K562 (cell line): ENCODE measurements around the gene TBX6. TPM values are rescaled to one million over a fixed set of nuclear protein-coding genes. Genes with fewer than 3 reads are reported as not detected.

Experiments
- BHLHE40 ChIP-seq: IDR thresholded peaks from 2 replicates; pipeline ENCODE4 v1.6.1; 2011; ENCODE audit warnings: low read length, improper control_type of control experiment
- BMI1 ChIP-seq: fragments of 150-350 bp; IDR thresholded peaks from 2 replicates; pipeline ENCODE4 v1.6.1; 2014; ENCODE audit warnings: low read length
- CBX2 ChIP-seq: fragments of 200-600 bp; sonication (generic); IDR thresholded peaks from one replicate; pipeline ENCODE4 v1.6.1; 2012; ENCODE audit warnings: mild to moderate bottlenecking, low read length, inconsistent platforms; ENCODE audit not compliant: insufficient read depth, poor library complexity, severe bottlenecking
- CREM ChIP-seq: IDR thresholded peaks from 2 replicates; pipeline ENCODE4 v1.6.1; 2014; ENCODE audit warnings: antibody characterized with exemption, low read depth
- CTBP1 ChIP-seq: fragments of 450-650 bp; IDR thresholded peaks from 2 replicates; pipeline ENCODE4 v1.6.1; 2016; ENCODE audit warnings: borderline replicate concordance
- CXXC5 ChIP-seq: fragments of 250-450 bp; sonication (Bioruptor Pico); IDR thresholded peaks from 2 replicates; pipeline ENCODE4 v1.8.0; 2022; ENCODE audit warnings: inconsistent platforms, mild to moderate bottlenecking, moderate library complexity
- DMBX1 ChIP-seq: fragments of 250-450 bp; sonication (Bioruptor Pico); IDR thresholded peaks from 2 replicates; pipeline ENCODE4 v1.8.0; 2022; ENCODE audit warnings: inconsistent platforms, mild to moderate bottlenecking, moderate library complexity, borderline replicate concordance
- FIP1L1 ChIP-seq: fragments of 200-400 bp; formaldehyde crosslinking; IDR thresholded peaks from 2 replicates; pipeline ENCODE4 v1.6.1; 2018; ENCODE audit warnings: mild to moderate bottlenecking, low read depth, low read length; ENCODE audit not compliant: poor library complexity, severe bottlenecking
- LCOR ChIP-seq: sonication (generic); formaldehyde crosslinking; IDR thresholded peaks from 2 replicates; pipeline ENCODE4 v1.8.0; 2022; ENCODE audit warnings: mild to moderate bottlenecking, missing genetic modification reagents
- MCM7 ChIP-seq, 2 experiments: fragments of 450-650 bp; IDR thresholded peaks; 2 replicates each; pipeline ENCODE4 v1.6.1; 2016 to 2018
- MED1 ChIP-seq: sonication (generic); formaldehyde crosslinking; IDR thresholded peaks from 2 replicates; pipeline ENCODE4 v1.8.1; 2023; ENCODE audit warnings: missing genetic modification reagents, borderline replicate concordance
- NR2C1 ChIP-seq, 2 experiments: fragments of 450-650 bp; IDR thresholded peaks; 2 replicates each; pipeline ENCODE4 v1.6.1; 2017; ENCODE audit warnings: mild to moderate bottlenecking in 2 of 2, antibody characterized with exemption in 1 of 2, inconsistent platforms in 1 of 2, missing compliant biosample characterization in 1 of 2, missing genetic modification characterization in 1 of 2
- PML ChIP-seq: IDR thresholded peaks from 2 replicates; pipeline ENCODE4 v1.6.1; 2012; ENCODE audit warnings: low read length, inconsistent platforms
- SIX5 ChIP-seq, 2 experiments: IDR thresholded peaks; 2 replicates each; pipeline ENCODE4 v1.6.1; 2011; ENCODE audit warnings: low read length in 2 of 2, borderline replicate concordance in 1 of 2, low read depth in 1 of 2, mild to moderate bottlenecking in 1 of 2, moderate library complexity in 1 of 2; ENCODE audit not compliant: insufficient read depth in 1 of 2
- SMAD2 ChIP-seq: fragments of 150-350 bp; IDR thresholded peaks from 2 replicates; pipeline ENCODE4 v1.6.1; 2014; ENCODE audit warnings: low read depth, mild to moderate bottlenecking, low read length
- SMAD3 ChIP-seq: fragments of 450-650 bp; formaldehyde crosslinking; conservative IDR thresholded peaks from 2 replicates; pipeline ENCODE4 v1.4.0; 2020; ENCODE audit warnings: mild to moderate bottlenecking
- SMARCE1 ChIP-seq: fragments of 450-650 bp; IDR thresholded peaks from 2 replicates; pipeline ENCODE4 v1.7.1; 2016; ENCODE audit warnings: mild to moderate bottlenecking
- SUPT5H ChIP-seq: fragments of 450-650 bp; IDR thresholded peaks from 2 replicates; pipeline ENCODE4 v1.6.1; 2016
- ZC3H11A ChIP-seq: IDR thresholded peaks from 2 replicates; pipeline ENCODE4 v1.6.1; 2012; ENCODE audit warnings: low read depth, low read length, improper control_type of control experiment
- ZFP36 ChIP-seq: fragments of 150-350 bp; IDR thresholded peaks from 2 replicates; pipeline ENCODE4 v1.6.1; 2018; ENCODE audit warnings: low read length, low read depth; ENCODE audit not compliant: partially characterized antibody
- polyA plus RNA-seq, 8 experiments: library from polyadenylated mRNA; depleted of rRNA in 4 of 8; stranded (reverse) in 5 of 8; unstranded in 3 of 8; fragments of >200 nt; fragmentation: Nextera tagmentation in 2 of 8; fragmentation: Illumina TruSeq in 1 of 8; extraction: Ambion mirVana in 2 of 8; extraction: Trizol in 1 of 8; gene quantifications; 2 replicates each; pipeline versions ENCODE4 v1.2.1 to v1.2.3, GENCODE V29; 2011 to 2014; ENCODE audit warnings: inconsistent platforms in 1 of 8, missing spikeins in 1 of 8
- total RNA-seq, 7 experiments: library from RNA; depleted of rRNA in 6 of 7; stranded (reverse); fragments of >200 nt in 6 of 7; fragmentation: Illumina TruSeq in 2 of 7; extraction: Trizol in 2 of 7; gene quantifications; 2 replicates each; pipeline versions ENCODE4 v1.2.1 to v1.2.3, GENCODE V29; 2011 to 2021; ENCODE audit warnings: low replicate concordance in 1 of 7
- TF ChIP-seq, protein P1 (sequence below): fragments of 450-650 bp; IDR thresholded peaks from 2 replicates; pipeline ENCODE4 v1.6.1; 2017; ENCODE audit warnings: mild to moderate bottlenecking, moderate library complexity
- TF ChIP-seq, protein P2 (sequence below): fragments of 450-650 bp; IDR thresholded peaks from one replicate; pipeline ENCODE4 v1.6.1; 2018; ENCODE audit warnings: mild to moderate bottlenecking, moderate library complexity; ENCODE audit not compliant: partially characterized antibody
- TF ChIP-seq, protein P3 (sequence below): fragments of 200-800 bp; sonication (Bioruptor generic); IDR thresholded peaks from 2 replicates; pipeline ENCODE4 v1.6.1; 2017; ENCODE audit warnings: missing genetic modification characterization, missing compliant biosample characterization

The TBX6 gene
- total and polyA plus RNA-seq, 9 of the 15 experiments (the other 6 are each of a cell fraction or from before 2014, with no cell fraction given): 0.07 to 0.58 (median 0.11) TPM; not detected in 2

DNA sequence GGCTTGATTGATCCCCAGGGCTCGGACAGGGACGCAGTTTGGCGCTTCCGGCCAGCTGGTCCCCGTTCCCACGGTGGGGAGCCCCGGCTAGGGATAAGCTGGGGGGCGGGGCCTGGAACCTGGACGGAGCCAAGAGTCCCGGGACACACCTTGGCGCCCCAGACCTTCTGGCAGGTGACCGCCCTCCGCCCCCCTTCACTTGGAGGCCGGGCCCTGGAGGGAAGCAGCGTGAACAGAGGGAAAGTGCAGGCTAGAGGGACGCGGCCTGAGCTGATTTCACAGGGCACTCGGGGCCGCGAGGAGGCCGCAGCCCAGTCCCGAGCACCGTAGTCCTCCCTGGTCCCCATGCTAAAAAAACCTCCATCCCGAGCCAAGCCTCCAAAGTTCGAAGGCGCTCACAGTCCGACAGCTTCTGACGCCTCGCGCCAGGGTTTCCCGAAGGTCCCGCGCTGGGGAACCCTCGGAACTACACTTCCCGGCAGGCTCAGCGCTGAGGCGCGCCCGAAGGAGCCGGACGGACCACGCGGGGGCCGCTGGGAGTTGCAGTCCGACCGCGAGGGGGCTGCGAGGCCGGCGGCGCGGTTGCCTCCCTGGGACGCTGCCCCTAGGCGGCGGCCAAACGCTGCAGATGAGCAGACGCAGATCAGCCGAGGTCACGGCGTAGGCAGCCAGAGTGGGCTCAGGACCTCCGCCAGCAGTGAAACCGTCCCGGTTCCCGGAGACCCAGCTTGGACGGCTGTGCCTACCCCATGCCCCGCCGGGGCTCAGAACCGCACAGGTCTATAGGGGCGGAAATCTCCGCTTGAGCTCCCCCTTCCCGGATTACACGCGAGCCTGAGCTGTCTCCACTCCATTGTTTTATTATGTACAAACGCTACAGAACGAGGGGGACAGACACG lies at the start of gene TBX6 (continued):
- TF ChIP-seq, protein P1, sequence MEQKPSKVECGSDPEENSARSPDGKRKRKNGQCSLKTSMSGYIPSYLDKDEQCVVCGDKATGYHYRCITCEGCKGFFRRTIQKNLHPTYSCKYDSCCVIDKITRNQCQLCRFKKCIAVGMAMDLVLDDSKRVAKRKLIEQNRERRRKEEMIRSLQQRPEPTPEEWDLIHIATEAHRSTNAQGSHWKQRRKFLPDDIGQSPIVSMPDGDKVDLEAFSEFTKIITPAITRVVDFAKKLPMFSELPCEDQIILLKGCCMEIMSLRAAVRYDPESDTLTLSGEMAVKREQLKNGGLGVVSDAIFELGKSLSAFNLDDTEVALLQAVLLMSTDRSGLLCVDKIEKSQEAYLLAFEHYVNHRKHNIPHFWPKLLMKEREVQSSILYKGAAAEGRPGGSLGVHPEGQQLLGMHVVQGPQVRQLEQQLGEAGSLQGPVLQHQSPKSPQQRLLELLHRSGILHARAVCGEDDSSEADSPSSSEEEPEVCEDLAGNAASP: peak; percentile 94
- TF ChIP-seq SMARCE1 (no peak), BHLHE40 (peak; percentile 19; the same call in 1 of the 2 replicates), FIP1L1 (peak; percentile 77), DMBX1 (CRISPR knock-in tag) (peak; percentile 65; the same call in 1 of the 2 replicates), MED1 (CRISPR knock-in tag) (no peak), CTBP1 (peak; percentile 64; the same call in 1 of the 2 replicates), MCM7 (IDR thresholded peaks at IDR 0.05) (no peak), PML (no peak; the same call in 1 of the 2 replicates), SUPT5H (peak; percentile 76), CBX2 (no peak), LCOR (CRISPR knock-in tag) (no peak), SIX5 (IDR thresholded peaks at IDR 0.05; ENCODE audit: borderline replicate concordance in 1 of 2, insufficient read depth in 1 of 2, low read depth in 1 of 2, low read length in 2 of 2) (peak; percentile 97 to 99), SMAD3 (CRISPR knock-in tag) (no peak), BMI1 (no peak), ZFP36 (peak; percentile 43), SMAD2 (peak; percentile 86; the same call in 1 of the 2 replicates), CXXC5 (peak; percentile 89), CREM (peak; percentile 89), NR2C1 (IDR thresholded peaks at IDR 0.05) (no peak), NR2C1 (tag; IDR thresholded peaks at IDR 0.05) (peak; percentile 59), ZC3H11A (peak; percentile 93)
- TF ChIP-seq, protein P2, sequence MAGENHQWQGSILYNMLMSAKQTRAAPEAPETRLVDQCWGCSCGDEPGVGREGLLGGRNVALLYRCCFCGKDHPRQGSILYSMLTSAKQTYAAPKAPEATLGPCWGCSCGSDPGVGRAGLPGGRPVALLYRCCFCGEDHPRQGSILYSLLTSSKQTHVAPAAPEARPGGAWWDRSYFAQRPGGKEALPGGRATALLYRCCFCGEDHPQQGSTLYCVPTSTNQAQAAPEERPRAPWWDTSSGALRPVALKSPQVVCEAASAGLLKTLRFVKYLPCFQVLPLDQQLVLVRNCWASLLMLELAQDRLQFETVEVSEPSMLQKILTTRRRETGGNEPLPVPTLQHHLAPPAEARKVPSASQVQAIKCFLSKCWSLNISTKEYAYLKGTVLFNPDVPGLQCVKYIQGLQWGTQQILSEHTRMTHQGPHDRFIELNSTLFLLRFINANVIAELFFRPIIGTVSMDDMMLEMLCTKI: no peak
- TF ChIP-seq, protein P3, sequence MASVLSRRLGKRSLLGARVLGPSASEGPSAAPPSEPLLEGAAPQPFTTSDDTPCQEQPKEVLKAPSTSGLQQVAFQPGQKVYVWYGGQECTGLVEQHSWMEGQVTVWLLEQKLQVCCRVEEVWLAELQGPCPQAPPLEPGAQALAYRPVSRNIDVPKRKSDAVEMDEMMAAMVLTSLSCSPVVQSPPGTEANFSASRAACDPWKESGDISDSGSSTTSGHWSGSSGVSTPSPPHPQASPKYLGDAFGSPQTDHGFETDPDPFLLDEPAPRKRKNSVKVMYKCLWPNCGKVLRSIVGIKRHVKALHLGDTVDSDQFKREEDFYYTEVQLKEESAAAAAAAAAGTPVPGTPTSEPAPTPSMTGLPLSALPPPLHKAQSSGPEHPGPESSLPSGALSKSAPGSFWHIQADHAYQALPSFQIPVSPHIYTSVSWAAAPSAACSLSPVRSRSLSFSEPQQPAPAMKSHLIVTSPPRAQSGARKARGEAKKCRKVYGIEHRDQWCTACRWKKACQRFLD: peak; percentile 92
